GM19467 (cell line): ENCODE measurements around the gene SLC25A33.

Source experiments
- ATAC-seq: cut with Tn5 transposase; IDR thresholded peaks from one replicate; pipeline ENCODE4 v1.9.1; 2021; ENCODE audit warnings: mild to moderate bottlenecking, moderate library complexity; ENCODE audit not compliant: unreplicated experiment

SLC25A33 gene

GRCh38 chr1:9599741-9600140 is 60.5 kb downstream of the SLC25A33 start:
- no peak for ATAC-seq

GRCh38 chr1:9600861-9601834 is 61.9 kb downstream of the SLC25A33 start:
- no peak for ATAC-seq

GRCh38 chr1:9601942-9602793 is 62.9 kb downstream of the SLC25A33 start:
- ATAC-seq, result no peak

GRCh38 chr1:9602794-9603167 is 63.5 kb downstream of the SLC25A33 start:
- no peak for ATAC-seq

- ATAC-seq, result no peak
Measured at GRCh38 chr1:9603307-9603706, 64.0 kb downstream of the SLC25A33 start.

GRCh38 chr1:9603766-9604753 is 64.8 kb downstream of the SLC25A33 start:
- ATAC-seq, result no peak

- ATAC-seq, result no peak
Measured at GRCh38 chr1:9604836-9605235, 65.6 kb downstream of the SLC25A33 start.

GRCh38 chr1:9605946-9606455 is 66.7 kb downstream of the SLC25A33 start:
- no peak for ATAC-seq

- no peak for ATAC-seq
Measured at GRCh38 chr1:9606458-9606857, 67.2 kb downstream of the SLC25A33 start.

GRCh38 chr1:9606948-9607347 is 67.7 kb downstream of the SLC25A33 start:
- ATAC-seq, result no peak

GRCh38 chr1:9607352-9607751 is 68.1 kb downstream of the SLC25A33 start:
- ATAC-seq, result no peak

GRCh38 chr1:9609998-9610397 is 70.7 kb downstream of the SLC25A33 start:
- no peak for ATAC-seq

GRCh38 chr1:9610548-9610947 is 71.3 kb downstream of the SLC25A33 start:
- ATAC-seq, result no peak

- ATAC-seq, result no peak
Measured at GRCh38 chr1:9611716-9612115, 72.5 kb downstream of the SLC25A33 start.

GRCh38 chr1:9612162-9612845 is 73.0 kb downstream of the SLC25A33 start:
- ATAC-seq, result no peak

- no peak for ATAC-seq
Measured at GRCh38 chr1:9612871-9613624, 73.8 kb downstream of the SLC25A33 start.

- ATAC-seq, result no peak
Measured at GRCh38 chr1:9613625-9614299, 74.5 kb downstream of the SLC25A33 start.

- no peak for ATAC-seq
Measured at GRCh38 chr1:9615316-9616063, 76.2 kb downstream of the SLC25A33 start.
